GM19455 (cell line): ENCODE measurements around the gene CLASP2.
"Not testable (repeated sequence)": the region's sequence is repeated elsewhere in the genome, so short reads cannot be mapped to it uniquely, and the experiment has no call there.

Experiments used
- ATAC-seq: cut with Tn5 transposase; IDR thresholded peaks from one replicate; pipeline ENCODE4 v1.9.1; 2021; ENCODE audit not compliant: unreplicated experiment

Gene CLASP2

DNA sequence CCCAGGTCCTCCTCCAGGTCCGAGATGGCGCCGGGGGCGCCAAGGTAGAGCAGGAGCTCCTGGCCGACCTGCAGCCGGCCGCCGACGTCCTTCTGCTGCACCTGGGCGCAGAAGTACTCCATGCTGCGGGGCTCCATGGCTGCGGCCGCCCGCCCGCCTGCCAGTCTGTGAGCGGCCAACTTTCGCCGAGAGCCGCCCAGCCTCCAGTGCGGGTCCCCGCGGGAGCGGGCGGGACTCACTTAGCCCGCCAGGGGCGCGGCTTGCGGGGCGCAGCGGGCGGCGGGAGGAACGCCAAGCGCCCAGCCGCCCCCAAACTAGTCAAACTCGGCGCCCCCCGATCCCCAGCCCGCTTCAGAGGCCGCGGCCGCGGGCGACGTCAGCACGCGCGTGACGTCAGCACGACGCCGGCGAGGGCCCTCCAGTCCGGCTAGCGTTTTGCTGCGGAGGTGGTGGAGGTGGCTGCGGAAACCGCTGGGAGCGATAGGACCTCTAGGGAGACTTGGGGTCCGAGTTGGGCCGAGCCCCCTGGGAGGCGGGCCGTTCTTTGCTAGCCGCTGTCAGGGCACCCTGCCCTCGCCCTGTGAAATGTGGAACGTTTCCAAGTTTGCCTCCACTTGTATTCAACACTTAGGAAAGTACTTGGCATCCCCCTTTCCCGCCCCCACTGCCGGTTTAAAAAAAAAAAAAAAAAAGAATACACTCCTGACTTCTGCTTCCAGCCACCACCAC, at the start of gene CLASP2:
CLASP2 (minus strand) TSS at position 389 of the 729 bp plus-strand sequence; CDS start at position 137, 252 bp downstream.
- peak; percentile 95 for ATAC-seq

DNA sequence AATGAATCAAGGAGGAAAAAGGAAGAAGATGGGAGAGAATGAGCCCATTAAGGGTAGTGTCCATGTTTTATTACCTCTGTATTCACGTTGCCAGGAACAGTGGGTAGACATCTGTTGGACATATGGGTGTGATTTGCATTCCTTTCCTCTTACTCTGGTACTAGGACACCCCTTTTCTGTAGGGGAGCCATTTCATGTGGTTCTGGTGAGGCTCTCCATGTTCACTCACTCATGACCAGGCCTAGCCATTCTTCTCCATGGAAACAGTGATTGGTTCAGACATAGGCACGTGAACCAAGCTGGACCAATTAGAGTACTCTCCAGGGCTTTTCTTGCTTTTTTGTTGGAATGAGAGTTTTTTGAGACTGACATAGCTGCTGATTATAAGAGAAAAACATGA, 40.8 kb upstream of the CLASP2 start:
- ATAC-seq: no peak

DNA sequence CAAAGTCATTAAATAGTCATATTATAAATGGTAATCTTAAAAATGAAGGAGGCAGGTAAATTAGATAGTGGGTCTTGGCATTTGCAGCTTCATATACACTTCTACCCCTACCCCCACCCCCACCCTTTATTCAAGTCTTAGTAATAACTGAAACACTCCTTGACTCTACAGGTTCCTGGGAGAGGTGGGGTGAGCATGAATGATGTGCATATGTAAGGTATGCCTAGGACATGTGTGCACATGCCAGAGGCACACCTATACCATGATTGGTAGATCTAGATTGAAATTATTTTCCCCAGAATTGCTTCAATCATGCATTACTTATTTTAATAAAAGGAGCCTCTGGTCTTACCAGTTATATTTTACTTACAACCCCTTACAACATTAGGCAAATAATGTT, 40.2 kb upstream of the CLASP2 start:
- ATAC-seq: no peak

DNA sequence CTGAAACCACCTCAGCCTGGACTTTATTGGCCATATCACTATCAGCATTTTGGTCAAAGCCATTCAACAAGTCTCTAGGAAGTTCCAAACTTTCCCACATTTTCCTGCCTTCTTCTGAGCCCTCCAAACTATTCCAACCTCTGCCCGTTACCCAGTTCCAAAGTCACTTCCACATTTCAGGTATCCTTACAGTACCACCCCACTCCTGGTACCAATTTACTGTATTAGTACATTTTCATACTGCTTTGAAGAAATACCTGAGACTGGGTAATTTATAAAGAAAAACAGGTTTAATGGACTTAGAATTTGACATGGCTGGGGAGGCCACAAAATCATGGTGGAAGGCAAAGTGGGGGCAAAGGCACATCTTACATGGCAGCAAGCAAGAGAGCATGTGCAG, 36.3 kb upstream of the CLASP2 start:
- ATAC-seq: not testable (repeated sequence)

DNA sequence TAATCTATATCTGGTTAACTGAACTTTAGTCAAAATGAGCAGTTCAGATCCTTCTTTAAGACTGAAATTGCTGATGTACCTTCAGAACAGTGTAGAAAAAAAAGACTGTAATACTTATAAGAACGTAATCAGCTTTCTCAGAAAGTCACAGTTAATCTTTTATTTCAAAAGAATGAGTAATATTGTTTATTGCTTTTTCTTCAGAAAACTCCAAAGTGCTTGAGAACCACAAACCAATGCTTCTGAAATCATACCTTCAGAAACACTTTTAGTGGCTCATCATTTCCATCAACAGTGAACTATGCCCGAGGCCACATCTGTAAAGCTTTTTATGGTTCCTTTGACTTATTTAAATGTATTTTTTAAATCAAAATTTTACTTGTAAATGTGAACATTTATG, 33.3 kb upstream of the CLASP2 start:
- ATAC-seq: no peak

DNA sequence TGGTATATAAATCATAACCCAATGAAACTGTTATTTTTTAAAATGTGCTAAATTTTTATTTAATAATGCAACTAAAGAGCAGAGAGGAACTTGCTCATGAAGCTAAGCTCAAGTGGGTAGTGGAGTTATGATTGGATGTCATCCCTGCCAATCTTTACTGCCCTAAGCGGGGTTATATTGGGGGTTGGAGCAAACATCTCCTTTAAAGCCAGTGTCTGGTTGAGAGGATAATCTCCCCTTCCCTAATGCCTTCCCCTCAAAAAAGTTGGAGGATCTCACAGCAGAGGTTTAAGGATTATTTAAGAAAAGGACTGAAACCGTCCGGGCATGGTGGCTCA, 32.1 kb upstream of the CLASP2 start:
- ATAC-seq: no peak

DNA sequence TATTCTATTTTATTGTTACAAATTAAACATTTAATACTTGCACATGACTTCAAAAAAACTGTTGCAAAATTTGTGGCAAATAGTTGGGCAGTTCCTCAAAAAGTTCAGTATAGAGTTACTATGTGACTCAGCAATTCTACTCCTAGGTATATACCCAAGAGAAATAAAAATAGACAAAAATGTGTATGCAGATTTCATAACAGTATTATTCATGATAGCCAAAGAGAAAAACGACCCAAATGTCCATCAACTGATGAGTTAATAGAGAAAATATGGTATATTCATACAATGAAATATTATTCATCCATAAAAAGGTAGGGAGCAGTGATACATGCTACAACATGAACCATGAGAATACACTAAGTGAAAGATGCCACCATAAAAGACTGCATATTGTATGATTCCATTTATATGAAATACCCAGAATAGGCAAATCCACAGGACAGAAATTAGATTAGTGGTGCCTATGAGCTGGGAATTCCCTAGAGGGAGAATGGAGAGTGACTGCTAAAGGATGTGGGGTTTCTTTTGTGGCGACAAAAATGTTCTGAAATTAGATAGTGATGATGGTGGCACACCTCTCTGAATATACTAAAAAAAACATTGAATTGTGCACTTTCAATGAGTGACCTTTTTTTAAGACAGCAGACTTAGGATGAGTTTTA, 31.6 kb upstream of the CLASP2 start:
- ATAC-seq: no peak

DNA sequence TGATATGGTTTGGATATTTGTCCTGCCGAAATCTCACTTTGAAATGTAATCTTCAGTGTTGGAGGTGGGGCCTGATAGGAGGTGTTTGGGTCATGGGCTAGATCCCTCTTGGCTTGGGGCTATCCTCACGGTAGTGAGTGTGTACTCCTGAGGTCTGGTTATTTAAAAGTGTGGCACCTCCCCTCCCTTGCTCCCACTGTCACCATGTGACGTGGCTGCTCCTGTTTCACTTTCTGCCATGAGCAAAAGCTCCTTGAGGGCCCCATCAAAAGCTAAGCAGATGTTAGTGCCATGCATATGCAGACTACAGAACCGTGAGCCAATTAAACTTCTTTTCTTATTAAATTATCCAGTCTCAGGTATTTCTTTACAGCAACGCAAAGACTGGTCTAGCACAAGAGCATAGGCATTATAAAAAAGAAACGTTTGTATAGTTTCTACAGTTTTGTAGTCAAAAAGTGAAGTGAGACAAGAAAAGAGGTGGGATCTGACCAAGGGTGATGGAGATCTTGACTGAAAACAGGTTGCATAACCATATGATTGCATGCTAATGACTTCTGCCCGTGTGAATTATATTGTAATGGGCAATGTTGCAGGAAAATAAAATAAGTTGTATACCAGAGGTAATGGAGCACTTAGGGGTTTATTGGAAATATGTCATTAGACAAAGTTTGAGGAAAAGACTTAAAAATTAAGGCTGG, 28.5 kb upstream of the CLASP2 start:
- ATAC-seq: no peak

DNA sequence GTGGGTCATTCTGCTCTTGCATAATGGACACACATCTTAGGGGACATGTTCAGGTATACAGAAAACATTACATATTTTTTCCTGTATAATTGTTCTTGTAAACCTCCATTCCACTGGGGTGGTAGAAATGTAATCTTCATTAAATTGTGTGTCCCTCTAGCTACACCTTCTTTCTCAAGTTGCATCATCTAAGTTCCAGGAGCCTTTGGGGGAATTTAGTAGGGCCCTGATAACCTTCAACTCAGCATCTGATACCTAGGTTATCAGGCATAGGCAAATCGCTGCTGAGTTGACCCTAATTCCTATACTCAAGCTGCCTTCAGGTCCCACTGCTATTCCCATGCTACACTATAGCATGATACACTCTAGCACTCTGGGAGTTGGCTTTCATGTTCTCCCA, 19.1 kb upstream of the CLASP2 start:
- no peak for ATAC-seq

DNA sequence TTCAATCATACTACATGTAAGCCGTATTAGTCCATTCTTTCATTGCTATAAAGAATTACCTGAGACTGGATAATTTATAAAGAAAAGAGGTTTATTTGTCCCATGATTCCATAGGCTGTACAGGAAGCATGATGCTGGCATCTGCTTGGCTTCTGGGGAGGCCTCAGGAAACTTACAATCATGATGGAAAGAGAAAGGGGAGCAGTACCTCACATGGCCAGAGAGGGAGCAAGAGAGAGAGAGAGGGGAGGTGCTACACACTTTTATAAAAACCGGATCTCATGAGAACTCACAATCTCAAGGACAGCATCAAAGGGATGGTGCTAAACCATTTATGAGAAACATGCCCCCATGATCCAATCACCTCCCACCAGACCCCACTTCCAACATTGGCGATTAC, 14.3 kb upstream of the CLASP2 start:
- no peak for ATAC-seq

DNA sequence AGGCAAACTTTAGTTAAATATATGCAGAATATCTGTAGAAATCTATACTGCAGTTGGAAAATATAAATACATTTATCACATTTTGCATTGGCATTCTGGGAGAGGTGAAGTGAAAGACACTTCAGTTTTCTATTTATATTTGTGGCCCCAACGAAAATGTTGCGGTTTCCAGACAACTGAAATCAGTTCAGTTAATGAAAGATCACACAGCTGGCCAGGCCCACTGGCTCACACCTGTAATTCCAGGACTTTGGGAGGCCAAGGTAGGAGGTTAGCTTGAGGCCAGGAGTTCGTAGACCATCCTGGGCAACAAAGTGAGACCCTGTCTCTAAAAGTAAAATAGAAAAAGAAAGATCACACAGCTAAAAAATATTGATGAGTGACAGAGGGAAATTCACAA, 11.9 kb upstream of the CLASP2 start:
- no peak for ATAC-seq

DNA sequence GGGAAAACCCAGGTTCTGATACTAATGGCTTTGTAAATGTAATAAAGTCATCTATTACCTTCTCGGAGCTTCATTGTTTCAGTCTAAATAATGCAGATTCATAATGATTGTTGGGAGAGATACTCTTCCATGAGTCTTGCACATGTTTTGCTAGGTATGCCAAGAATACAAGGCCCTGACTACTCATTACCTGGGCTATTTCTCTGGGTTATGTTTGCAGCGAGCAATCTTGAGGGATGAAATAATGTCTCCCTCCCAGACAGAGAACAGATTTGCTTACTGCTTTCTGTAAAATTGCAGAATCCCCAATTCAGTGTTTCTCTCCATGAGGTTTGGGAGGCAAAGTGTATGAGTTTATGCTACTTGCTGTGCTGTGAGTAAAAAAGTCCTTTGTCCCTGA, 6.2 kb upstream of the CLASP2 start:
- ATAC-seq: no peak

DNA sequence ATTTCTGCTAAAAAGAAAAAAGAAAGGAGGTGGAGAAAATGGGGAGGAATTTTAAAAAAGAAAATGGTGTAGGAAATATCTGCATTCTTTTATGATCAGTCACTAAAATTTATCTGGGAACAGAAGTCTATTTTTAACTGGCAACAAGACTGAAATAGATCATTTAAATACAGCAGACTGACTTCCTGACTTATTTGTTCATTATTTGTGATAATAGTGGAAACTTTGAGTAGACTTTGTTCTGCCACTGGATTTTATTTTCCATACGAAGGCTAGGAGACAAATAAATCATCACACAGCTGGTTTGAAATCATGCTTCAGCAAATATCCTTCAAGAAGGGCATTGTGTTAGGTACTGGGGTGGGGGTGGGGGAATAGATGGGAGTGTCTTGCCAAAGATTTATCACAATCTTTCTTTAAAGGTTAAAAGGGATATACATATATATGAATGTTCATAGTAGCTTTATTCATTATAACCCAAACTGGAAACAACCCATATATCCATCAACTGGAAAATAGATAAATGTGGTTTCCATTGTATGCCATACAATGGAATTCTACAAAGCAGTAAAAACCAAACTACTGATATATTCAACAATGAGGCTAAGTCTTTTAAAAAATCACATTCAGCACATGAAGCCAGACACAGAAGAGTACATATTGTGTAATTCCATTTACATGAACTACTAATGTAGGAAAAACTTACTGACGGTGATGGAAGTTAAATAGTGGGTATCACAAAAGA, 4.7 kb upstream of the CLASP2 start:
- ATAC-seq: no peak

DNA sequence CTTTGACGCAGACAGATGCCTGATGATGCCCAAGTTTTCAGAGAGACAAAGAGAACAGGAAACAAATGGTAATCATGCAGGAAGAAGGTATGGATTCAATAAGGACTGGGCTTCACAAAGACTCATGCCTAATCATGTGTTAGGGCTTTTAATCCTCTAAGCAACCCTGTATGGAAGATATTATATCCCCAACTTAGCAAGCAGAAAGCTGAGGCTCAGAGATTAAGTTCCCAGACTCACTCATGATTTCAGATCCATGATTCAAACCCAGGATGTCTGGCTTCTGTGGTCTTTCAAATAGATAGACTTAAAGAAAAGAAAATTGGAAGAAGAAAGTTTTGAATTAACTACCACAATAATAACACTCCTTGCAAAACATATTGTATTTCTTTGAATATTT, 4.1 kb upstream of the CLASP2 start:
- ATAC-seq: no peak

DNA sequence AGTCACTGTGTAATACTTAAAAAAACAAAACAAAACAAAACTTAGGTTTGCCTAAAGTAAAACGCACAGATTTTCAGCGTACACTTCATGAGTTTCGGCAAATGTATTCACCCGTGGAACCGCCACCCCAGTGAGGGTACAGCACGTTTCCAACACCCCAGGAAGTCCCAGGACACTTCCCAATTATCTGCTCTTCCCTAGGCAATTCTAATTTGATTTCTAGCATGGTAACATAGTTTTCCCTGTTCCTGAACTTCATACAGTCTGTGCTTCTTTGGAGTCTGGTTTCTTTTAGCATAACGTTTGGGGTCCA, 497 bp upstream of the CLASP2 start:
- ATAC-seq: no peak

DNA sequence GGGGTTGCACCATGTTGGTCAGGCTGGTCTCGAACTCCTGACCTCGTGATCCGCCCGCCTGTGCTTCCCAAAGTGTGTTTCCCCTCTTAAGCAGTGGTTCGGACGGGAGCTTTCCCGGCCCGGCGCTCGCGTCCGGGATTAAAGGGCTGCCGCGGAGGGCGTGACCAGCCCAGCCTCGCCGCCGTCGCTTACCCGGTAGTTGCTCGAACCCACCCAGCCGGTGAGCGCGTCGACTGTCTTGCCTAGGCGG, 513 bp downstream of the CLASP2 start:
- peak; percentile 72 for ATAC-seq

DNA sequence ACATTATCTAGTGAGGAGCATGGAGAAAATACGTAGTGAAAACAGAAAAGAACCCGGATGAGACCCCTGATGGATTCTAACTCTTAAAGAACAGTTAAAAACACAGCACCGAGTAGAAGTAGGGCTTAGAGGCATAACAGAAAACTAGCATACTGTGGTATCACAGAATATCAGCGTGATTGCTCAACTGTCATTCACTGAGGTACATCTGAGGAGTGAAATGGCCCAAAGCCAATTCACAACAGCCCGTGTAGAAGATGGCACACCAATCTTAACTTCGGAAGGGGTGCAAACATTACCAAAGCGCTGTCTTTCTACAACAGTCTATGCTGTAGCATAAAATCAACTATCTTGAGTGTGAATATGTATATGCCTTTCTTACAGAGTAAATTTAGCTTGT, 1.8 kb downstream of the CLASP2 start:
- ATAC-seq: no peak

DNA sequence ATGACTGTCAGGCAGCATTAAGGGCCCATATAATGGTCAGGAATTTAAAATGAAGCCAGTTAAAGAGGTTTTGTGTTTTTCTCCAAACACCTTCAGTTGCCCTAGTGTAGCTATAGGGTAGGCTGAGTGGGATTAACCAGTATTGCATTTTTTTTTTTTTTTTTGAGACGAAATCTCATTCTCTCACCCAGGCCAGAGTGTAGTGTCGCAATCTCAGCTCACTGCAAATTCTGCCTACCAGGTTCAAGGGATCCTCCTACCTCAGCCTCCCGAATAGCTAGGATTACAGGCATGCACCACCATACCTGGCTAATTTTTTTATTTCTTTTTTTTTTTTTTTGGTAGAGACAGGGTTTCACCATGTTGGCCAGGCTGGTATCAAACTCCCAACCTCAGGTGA, 7.0 kb downstream of the CLASP2 start:
- no peak for ATAC-seq

DNA sequence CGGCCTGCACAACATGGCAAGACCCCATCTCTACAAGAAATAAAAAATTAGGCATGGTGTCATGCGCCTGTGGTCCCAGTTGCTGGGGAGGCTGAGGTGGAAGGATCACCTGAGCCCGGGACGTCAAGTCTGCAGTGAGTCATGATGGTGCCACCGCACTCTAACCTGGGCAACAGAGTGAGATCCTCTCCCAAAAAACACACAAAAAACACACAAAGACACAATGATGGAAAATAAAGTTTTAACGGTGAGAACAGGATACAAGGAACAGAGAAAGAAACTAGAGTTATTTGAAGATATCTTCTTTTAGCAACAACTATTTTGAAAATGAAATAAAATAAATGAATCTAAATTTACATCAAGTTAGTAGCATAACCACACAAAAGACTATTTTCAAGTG, 12.0 kb downstream of the CLASP2 start:
- no peak for ATAC-seq

DNA sequence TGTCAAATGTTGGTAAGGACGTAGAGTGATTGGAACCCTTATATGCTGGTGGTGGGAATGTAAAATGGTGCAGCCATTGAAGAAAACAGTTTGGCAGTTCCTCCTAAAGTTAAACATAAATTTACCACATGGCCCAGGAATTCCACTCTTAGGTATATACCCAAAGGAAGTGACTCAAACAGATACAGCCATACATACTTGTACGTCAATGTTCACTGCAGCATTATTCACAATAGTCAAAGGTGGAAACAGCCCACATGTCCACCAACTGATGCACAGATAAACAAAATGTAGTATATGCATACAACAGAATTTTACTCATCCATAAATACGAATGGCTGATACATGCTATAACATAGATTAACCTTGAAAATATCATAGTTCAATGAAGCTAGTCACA, 13.2 kb downstream of the CLASP2 start:
- no peak for ATAC-seq

DNA sequence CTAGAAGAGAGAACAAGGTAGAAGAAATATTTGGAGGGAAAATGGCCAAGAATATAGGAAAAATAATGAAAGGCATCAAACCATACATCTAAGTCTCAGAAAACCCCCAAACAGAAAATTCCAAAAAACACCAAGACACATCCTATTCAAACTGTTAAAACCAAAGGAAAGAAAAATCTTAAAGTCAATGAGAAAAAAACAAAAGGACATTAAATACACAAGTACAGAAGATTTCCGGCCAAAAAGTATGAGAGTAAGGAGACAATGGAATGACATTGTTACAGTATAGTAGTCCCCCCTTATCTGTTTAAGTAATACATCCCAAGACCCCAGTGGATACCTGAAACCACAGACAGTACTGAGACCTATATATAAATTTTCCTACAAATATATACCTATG, 18.8 kb downstream of the CLASP2 start:
- ATAC-seq: no peak

DNA sequence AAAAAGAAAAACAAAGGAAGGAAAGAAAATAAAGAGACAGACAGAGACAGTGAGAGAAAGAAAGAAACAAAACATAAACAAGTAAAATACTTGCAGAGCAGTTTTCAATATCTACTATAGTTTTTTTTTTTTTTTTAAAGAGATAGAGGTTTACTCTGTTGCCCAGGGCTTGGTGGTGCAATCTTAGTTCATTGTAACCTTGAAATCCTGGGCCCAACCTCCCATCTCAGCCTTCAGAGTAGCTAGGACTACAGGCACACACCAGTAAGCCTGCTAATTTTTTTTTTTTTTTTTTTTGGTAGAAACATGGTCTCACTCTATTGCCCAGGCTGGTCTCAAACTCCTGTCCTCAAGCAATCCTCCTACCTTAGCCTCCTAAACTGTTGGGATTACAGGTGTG, 23.1 kb downstream of the CLASP2 start:
- no peak for ATAC-seq
